Dermis blood vessel endothelial cell (primary cell): Measurements from ENCODE around the gene ZMIZ1. TPM values are rescaled to one million over a fixed set of nuclear protein-coding genes. Genes with fewer than 3 reads are reported as not detected.
A peak's percentile ranks its signal among the peaks of the same experiment; 100 is the strongest.

Experiments used
- DNase-seq: peaks from one replicate; pipeline ENCODE4 v3.0.0; 2010
- total RNA-seq: library from RNA; depleted of rRNA; stranded (reverse); fragments of >200 nt; gene quantifications from 2 replicates; pipeline ENCODE4 v1.2.3, GENCODE V29; 2014

ZMIZ1 gene
- total RNA-seq, 1 donor from 2014 or later, result 18.2 TPM

GRCh38 chr10:79081353-79082034 lies 12.7 kb downstream of the ZMIZ1 start:
- peak; percentile 35 for DNase-seq

- DNase-seq, result no peak
Observed at GRCh38 chr10:79082035-79082373, 13.2 kb downstream of the ZMIZ1 start.

GRCh38 chr10:79082631-79083596 lies 14.1 kb downstream of the ZMIZ1 start:
- no peak for DNase-seq

- DNase-seq, result peak; percentile 98
Observed at GRCh38 chr10:79084012-79084971, 15.5 kb downstream of the ZMIZ1 start.

- no peak for DNase-seq
Observed at GRCh38 chr10:79084972-79085597, 16.3 kb downstream of the ZMIZ1 start.

GRCh38 chr10:79086822-79087221 lies 18.1 kb downstream of the ZMIZ1 start:
- DNase-seq, result no peak

- DNase-seq, result no peak
Observed at GRCh38 chr10:79087721-79088120, 19.0 kb downstream of the ZMIZ1 start.

GRCh38 chr10:79088176-79088575 lies 19.4 kb downstream of the ZMIZ1 start:
- no peak for DNase-seq

GRCh38 chr10:79088613-79089355 lies 20.0 kb downstream of the ZMIZ1 start:
- no peak for DNase-seq

- DNase-seq, result no peak
Observed at GRCh38 chr10:79089632-79090031, 20.9 kb downstream of the ZMIZ1 start.

GRCh38 chr10:79090134-79090803 lies 21.5 kb downstream of the ZMIZ1 start:
- peak; percentile 46 for DNase-seq

GRCh38 chr10:79092292-79092896 lies 23.6 kb downstream of the ZMIZ1 start:
- DNase-seq, result no peak

- peak; percentile 66 for DNase-seq
Observed at GRCh38 chr10:79093658-79094411, 25.1 kb downstream of the ZMIZ1 start.

GRCh38 chr10:79094412-79095175 lies 25.8 kb downstream of the ZMIZ1 start:
- DNase-seq, result no peak

- no peak for DNase-seq
Observed at GRCh38 chr10:79095316-79095715, 26.6 kb downstream of the ZMIZ1 start.

GRCh38 chr10:79096514-79096913 lies 27.7 kb downstream of the ZMIZ1 start:
- DNase-seq, result no peak

- DNase-seq, result no peak
Observed at GRCh38 chr10:79097021-79097872, 28.5 kb downstream of the ZMIZ1 start.

GRCh38 chr10:79098061-79098460 lies 29.3 kb downstream of the ZMIZ1 start:
- no peak for DNase-seq
